ENCODE data around the gene IER3IP1.
"Not testable (repeated sequence)": the region's sequence is repeated elsewhere in the genome, so short reads cannot be mapped to it uniquely, and the experiment has no call there.

IER3IP1 gene

DNA sequence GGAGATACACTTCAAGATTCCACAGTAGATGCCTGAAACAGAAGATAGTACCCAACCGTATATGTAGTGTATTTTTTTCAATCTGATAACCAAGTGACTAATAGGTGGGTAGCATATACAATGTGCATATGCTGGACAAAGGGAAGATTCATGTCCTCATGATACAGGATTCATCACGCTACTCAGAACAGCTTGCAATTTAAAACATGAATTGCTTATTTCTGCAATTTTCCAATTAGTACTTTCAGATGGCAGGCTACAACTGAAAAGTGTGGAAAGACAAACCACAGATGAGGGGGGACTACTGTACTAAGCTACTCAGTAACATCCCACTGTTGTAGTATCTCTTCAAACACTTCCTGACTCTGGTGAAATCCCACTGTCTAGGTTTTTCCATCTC, 3.7 kb downstream of the IER3IP1 start:
- DNase-seq (ENCODE audit: low spot score): no peak
- TF ChIP-seq, protein P1, sequence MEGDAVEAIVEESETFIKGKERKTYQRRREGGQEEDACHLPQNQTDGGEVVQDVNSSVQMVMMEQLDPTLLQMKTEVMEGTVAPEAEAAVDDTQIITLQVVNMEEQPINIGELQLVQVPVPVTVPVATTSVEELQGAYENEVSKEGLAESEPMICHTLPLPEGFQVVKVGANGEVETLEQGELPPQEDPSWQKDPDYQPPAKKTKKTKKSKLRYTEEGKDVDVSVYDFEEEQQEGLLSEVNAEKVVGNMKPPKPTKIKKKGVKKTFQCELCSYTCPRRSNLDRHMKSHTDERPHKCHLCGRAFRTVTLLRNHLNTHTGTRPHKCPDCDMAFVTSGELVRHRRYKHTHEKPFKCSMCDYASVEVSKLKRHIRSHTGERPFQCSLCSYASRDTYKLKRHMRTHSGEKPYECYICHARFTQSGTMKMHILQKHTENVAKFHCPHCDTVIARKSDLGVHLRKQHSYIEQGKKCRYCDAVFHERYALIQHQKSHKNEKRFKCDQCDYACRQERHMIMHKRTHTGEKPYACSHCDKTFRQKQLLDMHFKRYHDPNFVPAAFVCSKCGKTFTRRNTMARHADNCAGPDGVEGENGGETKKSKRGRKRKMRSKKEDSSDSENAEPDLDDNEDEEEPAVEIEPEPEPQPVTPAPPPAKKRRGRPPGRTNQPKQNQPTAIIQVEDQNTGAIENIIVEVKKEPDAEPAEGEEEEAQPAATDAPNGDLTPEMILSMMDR (IDR thresholded peaks at IDR 0.05; ENCODE audit: extremely low read depth, missing control alignments): no peak

- TF ChIP-seq, protein P1 (IDR thresholded peaks at IDR 0.05; ENCODE audit: extremely low read depth, missing control alignments): no peak
- DNase-seq (ENCODE audit: low spot score): no peak
These were observed 7.3 kb downstream of the IER3IP1 start for GRCh38 chr18:47168913-47169312.

- DNase-seq (ENCODE audit: low spot score): no peak
- TF ChIP-seq, protein P1 (IDR thresholded peaks at IDR 0.05; ENCODE audit: extremely low read depth, missing control alignments): no peak
These were observed 7.7 kb downstream of the IER3IP1 start for GRCh38 chr18:47168509-47168908.

- no peak for DNase-seq (ENCODE audit: low spot score)
- TF ChIP-seq, protein P1 (IDR thresholded peaks at IDR 0.05; ENCODE audit: extremely low read depth, missing control alignments): no peak
These were observed 9.9 kb downstream of the IER3IP1 start for GRCh38 chr18:47166294-47166693.

GRCh38 chr18:47163241-47163640, 12.9 kb downstream of the IER3IP1 start:
- DNase-seq (ENCODE audit: low spot score): no peak
- TF ChIP-seq, protein P1 (IDR thresholded peaks at IDR 0.05; ENCODE audit: extremely low read depth, missing control alignments): no peak

GRCh38 chr18:47160256-47160655, 15.9 kb downstream of the IER3IP1 start:
- TF ChIP-seq, protein P1 (IDR thresholded peaks at IDR 0.05; ENCODE audit: extremely low read depth, missing control alignments): no peak
- DNase-seq (ENCODE audit: low spot score): no peak

- not testable (repeated sequence) for DNase-seq (ENCODE audit: low spot score)
These were observed 17.8 kb downstream of the IER3IP1 start for GRCh38 chr18:47158404-47158803.

DNA sequence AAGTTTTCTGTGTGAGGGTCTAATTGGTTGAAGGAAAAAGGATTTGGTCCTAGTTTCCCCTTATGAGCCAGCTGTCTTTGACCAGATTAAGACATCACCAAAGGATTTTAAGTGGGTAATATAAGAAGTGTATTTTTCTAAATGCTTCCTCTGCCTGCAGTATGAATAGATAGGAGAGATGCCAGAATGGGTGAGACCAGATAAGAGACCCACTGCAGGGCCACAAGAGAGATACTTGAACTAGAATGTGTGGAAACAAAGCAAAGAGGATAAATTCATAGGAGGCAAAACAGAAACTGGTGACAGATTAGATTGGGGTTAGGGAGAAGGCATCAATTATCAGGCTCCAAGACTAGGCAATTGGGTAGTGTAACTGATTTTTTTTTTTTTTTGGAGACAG, 24.7 kb downstream of the IER3IP1 start:
- no peak for DNase-seq (ENCODE audit: low spot score)
- TF ChIP-seq, protein P1 (IDR thresholded peaks at IDR 0.05; ENCODE audit: extremely low read depth, missing control alignments): no peak

All from GM20000 (cell line).